H1 (cell line): ENCODE results near the gene RALY. TPM values are rescaled to one million over a fixed set of nuclear protein-coding genes. Genes with fewer than 3 reads are reported as not detected.

Experiments used
- CTCF ChIA-PET: fragments of 300-600 bp; sonication (Branson Sonifier 250); formaldehyde crosslinking; loops from one replicate; lab custom pipeline; 2021; ENCODE audit not compliant: partially characterized antibody; lab: Charles Lee
- POLR2A ChIA-PET: fragments of 300-600 bp; sonication (Branson Sonifier 250); formaldehyde crosslinking; loops from one replicate; lab custom pipeline; 2021; ENCODE audit warnings: inconsistent platforms; ENCODE audit not compliant: partially characterized antibody; lab: Charles Lee
- DNase-seq, 2 experiments: peaks; one replicate each; pipeline versions ENCODE4 v3.0.0 to v3.0.0-alpha.2; 2010 to 2022; ENCODE audit warnings: low spot score in 2 of 2, low read depth in 1 of 2, mixed read lengths in 1 of 2
- FAIRE-seq: peaks from 2 replicates; lab custom pipeline; 2011; peaks lifted over from hg19 to GRCh38; lab: Jason Lieb, UNC
- H2AFZ ChIP-seq: 2 replicates; pipeline ENCODE4 v1.8.1; 2012; ENCODE audit warnings: low read length, inconsistent platforms
- H2AK5ac ChIP-seq: 2 replicates; pipeline ENCODE4 v1.6.1; 2013; ENCODE audit warnings: low read depth, low read length
- H2BK120ac ChIP-seq: replicated peaks from 2 replicates; pipeline ENCODE3; 2013; ENCODE audit warnings: low read depth, low read length, inconsistent platforms
- H2BK12ac ChIP-seq: 2 replicates; pipeline ENCODE4 v1.6.1; 2013; ENCODE audit warnings: low read depth, low read length
- H2BK15ac ChIP-seq: 2 replicates; pipeline ENCODE4 v1.6.1; 2013; ENCODE audit warnings: low read length
- H2BK20ac ChIP-seq: 2 replicates; pipeline ENCODE4 v1.6.1; 2013; ENCODE audit warnings: low read length
- H2BK5ac ChIP-seq: 2 replicates; pipeline ENCODE4 v1.6.1; 2013; ENCODE audit warnings: low read depth, low read length
- H3K14ac ChIP-seq: 2 replicates; pipeline ENCODE4 v1.6.1; 2013; ENCODE audit warnings: inconsistent platforms; ENCODE audit not compliant: insufficient read length
- H3K18ac ChIP-seq: 2 replicates; pipeline ENCODE4 v1.6.1; 2013; ENCODE audit warnings: low read length; ENCODE audit errors: extremely low read depth
- H3K23ac ChIP-seq: 2 replicates; pipeline ENCODE4 v1.6.1; 2013; ENCODE audit warnings: inconsistent platforms; ENCODE audit not compliant: insufficient read length
- H3K23me2 ChIP-seq: 2 replicates; pipeline ENCODE4 v1.6.1; 2013; ENCODE audit warnings: low read depth, low read length
- H3K27ac ChIP-seq: 2 replicates; pipeline ENCODE4 v1.6.1; 2011; ENCODE audit warnings: low read depth, low read length, inconsistent platforms
- H3K27me3 ChIP-seq, 4 experiments: replicated peaks in 1 of 4; 1 replicate in 1 of 4; 2 replicates in 3 of 4; pipeline versions ENCODE4 v1.6.1 to v1.8.1; 2011 to 2013; ENCODE audit warnings: low read length in 3 of 4, mild to moderate bottlenecking in 3 of 4, inconsistent platforms in 2 of 4, mixed read lengths in 2 of 4, moderate library complexity in 1 of 4; ENCODE audit not compliant: control insufficient read depth in 3 of 4, insufficient read depth in 3 of 4; ENCODE audit errors: extremely low read depth in 1 of 4
- H3K36me3 ChIP-seq, 4 experiments: 2 replicates each; pipeline versions ENCODE4 v1.6.1 to v1.8.1; 2011 to 2013; ENCODE audit warnings: mild to moderate bottlenecking in 4 of 4, low read length in 3 of 4, moderate library complexity in 2 of 4, control low read depth in 1 of 4, inconsistent platforms in 1 of 4; ENCODE audit not compliant: insufficient read depth in 4 of 4, control insufficient read depth in 2 of 4
- H3K4ac ChIP-seq: replicated peaks from 2 replicates; pipeline ENCODE3; 2013; ENCODE audit warnings: low read length, low read depth, mixed read lengths, inconsistent platforms; ENCODE audit not compliant: insufficient read length
- H3K4me1 ChIP-seq, 4 experiments: replicated peaks in 1 of 4; 1 replicate in 1 of 4; 2 replicates in 3 of 4; pipeline versions ENCODE4 v1.6.1 to v1.8.1; 2011 to 2013; ENCODE audit warnings: low read length in 3 of 4, inconsistent platforms in 2 of 4, mixed read lengths in 1 of 4; ENCODE audit not compliant: insufficient read depth in 4 of 4, control insufficient read depth in 3 of 4
- H3K4me2 ChIP-seq, 2 experiments: 2 replicates each; pipeline versions ENCODE4 v1.6.1 to v1.8.1; 2011 to 2013; ENCODE audit warnings: low read depth in 2 of 2, low read length in 2 of 2, control low read depth in 1 of 2, inconsistent platforms in 1 of 2, mild to moderate bottlenecking in 1 of 2; ENCODE audit not compliant: insufficient read depth in 1 of 2
- H3K4me3 ChIP-seq, 4 experiments: fragments of 200-600, 300-600 bp in 1 of 4; sonication (generic), shearing (Covaris generic), sonication (Bioruptor Twin) in 1 of 4; 2 replicates each; pipeline versions ENCODE4 v1.5.1 to v1.8.1; 2011 to 2016; ENCODE audit warnings: low read length in 4 of 4, low read depth in 3 of 4, control low read depth in 2 of 4, inconsistent platforms in 2 of 4, mild to moderate bottlenecking in 2 of 4, mixed read lengths in 1 of 4, moderate library complexity in 1 of 4; ENCODE audit not compliant: insufficient read depth in 2 of 4; ENCODE audit errors: extremely low read depth in 1 of 4
- H3K56ac ChIP-seq: replicated peaks from 2 replicates; pipeline ENCODE3; 2013; ENCODE audit warnings: low read depth, mild to moderate bottlenecking, mixed read lengths, low read length, inconsistent platforms; ENCODE audit not compliant: insufficient read length
- H3K79me1 ChIP-seq: 2 replicates; pipeline ENCODE4 v1.6.1; 2013; ENCODE audit warnings: low read depth, low read length, control low read depth
- H3K79me2 ChIP-seq, 2 experiments: 2 replicates each; pipeline versions ENCODE4 v1.6.1 to v1.8.1; 2012 to 2013; ENCODE audit warnings: low read length in 2 of 2, mild to moderate bottlenecking in 2 of 2, inconsistent platforms in 1 of 2; ENCODE audit not compliant: insufficient read depth in 2 of 2, control insufficient read depth in 1 of 2
- H3K9ac ChIP-seq, 4 experiments: replicated peaks in 1 of 4; 1 replicate in 1 of 4; 2 replicates in 3 of 4; pipeline versions ENCODE4 v1.6.1 to v1.8.1; 2011 to 2013; ENCODE audit warnings: low read depth in 3 of 4, low read length in 3 of 4, control low read depth in 2 of 4, mild to moderate bottlenecking in 2 of 4, moderate library complexity in 2 of 4, inconsistent platforms in 1 of 4; ENCODE audit errors: extremely low read depth in 1 of 4
- H3K9me3 ChIP-seq, 2 experiments: 2 replicates each; pipeline versions ENCODE4 v1.6.1 to v1.8.1; 2012 to 2013; ENCODE audit warnings: mild to moderate bottlenecking in 2 of 2, moderate library complexity in 2 of 2, control low read depth in 1 of 2, inconsistent platforms in 1 of 2, low read depth in 1 of 2, low read length in 1 of 2, mixed read lengths in 1 of 2; ENCODE audit not compliant: insufficient read depth in 2 of 2
- H4K20me1 ChIP-seq, 2 experiments: replicated peaks in 1 of 2; 2 replicates each; pipeline versions ENCODE3 to v1.8.1; 2011 to 2013; ENCODE audit warnings: inconsistent platforms in 2 of 2, low read length in 2 of 2, mild to moderate bottlenecking in 1 of 2; ENCODE audit not compliant: insufficient read depth in 2 of 2, control insufficient read depth in 1 of 2
- H4K5ac ChIP-seq: 2 replicates; pipeline ENCODE4 v1.6.1; 2013; ENCODE audit warnings: low read length, low read depth, mixed read lengths, inconsistent platforms; ENCODE audit not compliant: insufficient read length
- H4K8ac ChIP-seq: 2 replicates; pipeline ENCODE4 v1.8.0; 2013; ENCODE audit warnings: mild to moderate bottlenecking, moderate library complexity, low read length, inconsistent platforms; ENCODE audit not compliant: insufficient read depth; ENCODE audit errors: extremely low read depth
- H4K91ac ChIP-seq: replicated peaks from 2 replicates; pipeline ENCODE3; 2013; ENCODE audit warnings: low read length, mixed read lengths, inconsistent platforms; ENCODE audit not compliant: insufficient read length
- BACH1 ChIP-seq: IDR thresholded peaks from 2 replicates; pipeline ENCODE4 v1.6.1; 2012; ENCODE audit warnings: low read length, improper control_type of control experiment
- CREB1 ChIP-seq: IDR thresholded peaks from 2 replicates; pipeline ENCODE4 v1.6.1; 2012; ENCODE audit warnings: inconsistent platforms
- GABPA ChIP-seq: IDR thresholded peaks from 2 replicates; pipeline ENCODE4 v1.6.1; 2011; ENCODE audit warnings: mild to moderate bottlenecking, low read length, moderate library complexity, borderline replicate concordance; ENCODE audit not compliant: insufficient read depth
- MAFK ChIP-seq: IDR thresholded peaks from 2 replicates; pipeline ENCODE4 v1.6.1; 2012; ENCODE audit warnings: low read depth, mild to moderate bottlenecking, improper control_type of control experiment, low read length
- NANOG ChIP-seq: IDR thresholded peaks from 2 replicates; pipeline ENCODE4 v1.6.1; 2011; ENCODE audit warnings: low read length, low read depth, mild to moderate bottlenecking, inconsistent platforms; ENCODE audit not compliant: insufficient read depth, poor library complexity, severe bottlenecking
- SP2 ChIP-seq: IDR thresholded peaks from 2 replicates; pipeline ENCODE4 v1.6.1; 2012; ENCODE audit warnings: mild to moderate bottlenecking, low read length, inconsistent platforms
- ZNF274 ChIP-seq: IDR thresholded peaks from 2 replicates; pipeline ENCODE4 v1.7.0; 2012; ENCODE audit warnings: low read length, borderline replicate concordance; ENCODE audit errors: extremely low read depth
- WGBS, 2 experiments: shearing (Covaris generic) in 1 of 2; methylation state at CpG; one replicate each; pipeline versions ENCODE4 v1.1.6 to v1.1.7; 2013 to 2015; ENCODE audit warnings: low lambda C conversion rate in 2 of 2, mixed read lengths in 2 of 2, inconsistent platforms in 1 of 2, low coverage in 1 of 2, missing lambda C conversion rate in 1 of 2; ENCODE audit not compliant: insufficient replicate concordance in 2 of 2, insufficient coverage in 1 of 2, insufficient read length in 1 of 2; ENCODE audit errors: extremely low coverage in 1 of 2, missing lambda C conversion rate in 1 of 2; 5-methylcytosine and 5-hydroxymethylcytosine counted together
- polyA plus RNA-seq, 7 experiments: library from polyadenylated mRNA; depleted of rRNA in 3 of 7; stranded (reverse) in 5 of 7; unstranded in 2 of 7; fragments of >200 nt in 5 of 7; fragments of 200-250 nt in 2 of 7; gene quantifications; 1 replicate in 5 of 7; 2 replicates in 1 of 7; 4 replicates in 1 of 7; pipeline versions ENCODE4 v1.2.1 to v1.2.3, GENCODE V29; 2011 to 2013; ENCODE audit warnings: missing spikeins in 2 of 7, mixed read lengths in 2 of 7
- total RNA-seq: library from RNA; stranded (reverse); fragmentation: NEBNext Ultra II Directional; extraction: Animal tissue kit (Norgen Biotek cat#: 25700); gene quantifications from 2 replicates; pipeline ENCODE4 v1.2.1, GENCODE V29; 2021

The RALY gene
- total and polyA plus RNA-seq, 2 of the 8 experiments (the other 6 are each of a cell fraction or from before 2014, with no cell fraction given): 133 to 148 TPM

GRCh38 chr20:34045294-34045693 is 51.6 kb downstream of the RALY start:
- Histone ChIP-seq H4K20me1 (peaks cover 20 to 23% of the 10 kb centered on the region in 2 experiments), H4K8ac (no peak overlapping the region), H4K5ac (no peak overlapping the region), H3K79me2 (peaks cover 0 to 66% of the 10 kb centered on the region in 2 experiments), H4K91ac (no peak overlapping the region), H2BK20ac (no peak overlapping the region), H3K36me3 (no peaks in the 10 kb centered on the region), H3K4me3 (peak overlapping the region in 1 of 4 experiments; percentile 8; a peak in 1 of 8 replicates), H2AK5ac (no peak overlapping the region), H3K56ac (no peak overlapping the region), H3K23me2 (no peaks in the 10 kb centered on the region), H3K27me3 (no peaks in the 10 kb centered on the region), H3K27ac (no peak overlapping the region), H3K14ac (no peak overlapping the region), H3K79me1 (peaks cover 14% of the 10 kb centered on the region), H3K9me3 (no peaks in the 10 kb centered on the region), H2BK15ac (no peak overlapping the region), H2BK120ac (no peak overlapping the region), H2BK12ac (no peak overlapping the region), H3K9ac (no peak overlapping the region), H2AFZ (no peak overlapping the region), H3K4me2 (peak overlapping the region; percentile 30 to 55; a peak in 3 of 4 replicates), H3K18ac (no peak overlapping the region), H2BK5ac (no peak overlapping the region), H3K4ac (no peak overlapping the region), H3K4me1 (peaks cover 6 to 29% (median 9%) of the 10 kb centered on the region in 4 experiments), H3K23ac (no peak overlapping the region)
- CTCF ChIA-PET: interaction anchor here (0.6 to 1.7 kb wide), 8 partner anchors 9 to 688 kb away, joined by 3 to 6 read pairs (median 4); no protein-coding TSS in a partner anchor
- 71% methylated on average over 2 of the region's 2 CpGs; no CpG with 5 or more reads in 1 of the 2 experiments for WGBS, 2 experiments
- POLR2A ChIA-PET: interaction anchor here (1.0 to 1.3 kb wide), 2 partner anchors 9 to 15 kb away, joined by 3 to 4 read pairs; no protein-coding TSS in a partner anchor
- no peak for TF ChIP-seq MAFK
- no peak for TF ChIP-seq CREB1
- TF ChIP-seq ZNF274: no peak
- TF ChIP-seq GABPA: no peak
- TF ChIP-seq NANOG: no peak
- no peak for TF ChIP-seq BACH1
- no peak for TF ChIP-seq SP2
- FAIRE-seq (no peak), DNase-seq (no peak)
